Fibroblast of villous mesenchyme (primary cell): Measurements from ENCODE around the gene HSD17B8. TPM values are rescaled to one million over a fixed set of nuclear protein-coding genes. Genes with fewer than 3 reads are reported as not detected.

Experiments
- DNase-seq: peaks from one replicate; pipeline ENCODE4 v3.0.0-alpha.2; 2010; ENCODE audit warnings: low read depth
- H3K4me3 ChIP-seq: 2 replicates; pipeline ENCODE4 v1.5.1; 2011; ENCODE audit warnings: low read depth, mild to moderate bottlenecking, low read length
- total RNA-seq: library from RNA; depleted of rRNA; stranded (reverse); fragments of >200 nt; gene quantifications from 2 replicates; pipeline ENCODE4 v1.2.3, GENCODE V29; 2012
- TF ChIP-seq, protein P1 (sequence below): IDR thresholded peaks from 2 replicates; pipeline ENCODE4 v1.5.1; 2012; ENCODE audit warnings: low read depth, mild to moderate bottlenecking, low read length; ENCODE audit not compliant: insufficient read depth

HSD17B8 gene
- total RNA-seq, 1 donor: 4.7 TPM

DNA sequence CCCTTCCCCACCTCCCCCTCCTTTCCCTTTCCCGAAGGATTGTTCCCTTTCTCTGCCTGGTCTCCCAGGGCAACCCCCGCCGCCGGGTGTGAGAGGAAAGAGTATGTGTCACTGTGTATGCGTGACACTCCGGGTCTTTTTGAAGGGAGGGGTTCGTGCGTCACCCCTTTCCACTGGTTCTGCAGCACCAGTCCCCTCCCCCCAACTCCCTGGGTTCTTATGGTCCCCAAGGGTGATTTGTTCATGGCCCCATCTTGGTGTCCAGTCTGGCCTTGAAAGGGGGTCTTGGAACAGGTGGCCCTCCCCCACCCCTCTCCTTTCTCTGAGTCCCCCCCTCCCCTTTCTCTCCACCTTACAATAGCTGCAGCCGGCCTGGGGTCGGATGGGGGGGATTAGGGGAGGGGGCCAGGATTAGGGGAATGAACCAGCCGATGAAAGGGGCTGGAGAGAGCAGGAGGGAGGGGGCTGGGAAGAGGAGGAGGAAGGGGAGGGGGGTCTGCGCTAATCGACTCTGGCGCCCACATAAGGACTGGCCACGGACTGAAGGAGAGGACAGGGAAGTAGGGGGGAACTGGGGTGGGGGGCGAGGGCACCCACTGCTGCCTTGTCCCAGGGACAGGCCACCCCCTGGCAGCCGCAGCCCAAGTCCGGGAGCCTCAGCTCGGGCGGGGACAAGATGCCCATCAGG, 2.6 kb downstream of the HSD17B8 start:
- no peak for DNase-seq

DNA sequence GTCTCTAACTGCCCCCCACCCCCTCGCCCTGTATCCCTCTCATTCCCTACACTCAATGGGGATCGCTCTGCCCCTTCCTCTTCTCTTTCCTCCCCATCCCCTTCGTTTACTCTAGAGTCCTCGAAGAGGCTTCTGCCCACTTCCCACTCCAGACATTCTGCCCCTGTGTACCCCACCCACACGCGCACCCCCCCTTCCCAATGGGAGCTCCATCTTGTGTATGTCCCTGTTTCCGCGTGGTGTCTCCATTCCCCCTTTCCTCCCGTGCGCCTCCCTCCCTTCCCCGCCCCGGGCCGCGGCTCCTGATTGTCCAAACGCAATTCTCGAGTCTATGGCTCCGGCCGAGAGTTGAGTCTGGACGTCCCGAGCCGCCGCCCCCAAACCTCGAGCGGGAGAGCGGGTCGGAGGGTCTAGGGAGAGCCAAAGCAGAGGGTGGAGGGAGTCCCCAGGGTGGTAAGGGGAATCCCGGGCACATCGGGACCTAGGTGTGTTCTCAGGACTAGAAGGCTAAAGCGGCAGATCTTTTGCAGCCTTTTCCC, 3.2 kb downstream of the HSD17B8 start:
- DNase-seq: peak; percentile 62
- TF ChIP-seq, protein P1, sequence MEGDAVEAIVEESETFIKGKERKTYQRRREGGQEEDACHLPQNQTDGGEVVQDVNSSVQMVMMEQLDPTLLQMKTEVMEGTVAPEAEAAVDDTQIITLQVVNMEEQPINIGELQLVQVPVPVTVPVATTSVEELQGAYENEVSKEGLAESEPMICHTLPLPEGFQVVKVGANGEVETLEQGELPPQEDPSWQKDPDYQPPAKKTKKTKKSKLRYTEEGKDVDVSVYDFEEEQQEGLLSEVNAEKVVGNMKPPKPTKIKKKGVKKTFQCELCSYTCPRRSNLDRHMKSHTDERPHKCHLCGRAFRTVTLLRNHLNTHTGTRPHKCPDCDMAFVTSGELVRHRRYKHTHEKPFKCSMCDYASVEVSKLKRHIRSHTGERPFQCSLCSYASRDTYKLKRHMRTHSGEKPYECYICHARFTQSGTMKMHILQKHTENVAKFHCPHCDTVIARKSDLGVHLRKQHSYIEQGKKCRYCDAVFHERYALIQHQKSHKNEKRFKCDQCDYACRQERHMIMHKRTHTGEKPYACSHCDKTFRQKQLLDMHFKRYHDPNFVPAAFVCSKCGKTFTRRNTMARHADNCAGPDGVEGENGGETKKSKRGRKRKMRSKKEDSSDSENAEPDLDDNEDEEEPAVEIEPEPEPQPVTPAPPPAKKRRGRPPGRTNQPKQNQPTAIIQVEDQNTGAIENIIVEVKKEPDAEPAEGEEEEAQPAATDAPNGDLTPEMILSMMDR: no peak
- peak overlapping the region; percentile 83 for H3K4me3 ChIP-seq

More for the DNA sequence above, 2.6 kb downstream of the HSD17B8 start:
- H3K4me3 ChIP-seq: peak overlapping the region; percentile 83
- TF ChIP-seq, protein P1: no peak

DNA sequence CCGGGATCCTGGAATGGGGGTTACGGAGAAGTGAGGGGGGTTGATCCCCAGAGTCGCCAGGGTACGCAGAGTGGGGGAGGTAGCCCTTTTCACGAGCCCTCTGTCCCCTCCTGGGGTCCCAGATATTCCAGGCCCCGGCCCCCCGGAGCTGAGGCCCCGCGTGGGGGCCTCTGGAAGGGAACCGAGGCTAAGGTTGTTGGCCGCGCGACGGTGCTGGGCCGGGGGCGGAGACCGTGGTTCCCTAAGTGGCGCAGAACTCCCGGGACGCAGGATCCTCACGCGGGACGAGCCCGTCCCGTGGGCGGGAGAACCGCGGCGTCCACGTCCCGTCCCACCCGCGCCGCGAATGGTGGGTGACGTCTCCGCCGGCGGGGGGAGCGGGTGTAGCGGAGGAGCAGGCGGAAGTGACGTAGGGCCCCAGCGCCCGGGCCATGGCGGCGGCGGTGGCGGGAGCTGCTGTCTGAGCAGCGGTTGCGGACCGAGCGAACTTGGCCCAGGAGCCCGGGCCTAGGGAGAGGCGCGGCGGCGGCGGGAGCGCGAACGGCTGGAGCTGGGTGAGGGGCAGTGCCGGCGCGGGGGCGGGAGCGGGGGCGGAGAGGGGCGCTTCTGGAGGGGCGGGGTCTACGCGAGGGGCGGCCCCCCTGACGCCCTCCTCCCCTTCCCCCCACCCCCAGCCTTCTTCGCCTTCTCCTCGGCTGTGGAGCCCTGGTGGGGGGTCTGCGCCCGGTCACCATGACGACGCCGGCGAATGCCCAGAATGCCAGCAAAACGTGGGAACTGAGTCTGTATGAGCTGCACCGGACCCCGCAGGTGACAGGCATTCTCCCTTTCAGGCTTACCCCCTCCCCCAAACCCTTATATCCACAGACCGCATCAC, 3.9 kb downstream of the HSD17B8 start, which contains the start of gene RING1:
TSS of gene RING1 (plus strand) at position 410 of the 877 bp plus-strand sequence. CDS start at position 733, 323 bp downstream.
- H3K4me3 ChIP-seq: peak within 1 kb of the TSS; percentile 83
- peak; percentile 74 for DNase-seq
- TF ChIP-seq, protein P1: no peak

DNA sequence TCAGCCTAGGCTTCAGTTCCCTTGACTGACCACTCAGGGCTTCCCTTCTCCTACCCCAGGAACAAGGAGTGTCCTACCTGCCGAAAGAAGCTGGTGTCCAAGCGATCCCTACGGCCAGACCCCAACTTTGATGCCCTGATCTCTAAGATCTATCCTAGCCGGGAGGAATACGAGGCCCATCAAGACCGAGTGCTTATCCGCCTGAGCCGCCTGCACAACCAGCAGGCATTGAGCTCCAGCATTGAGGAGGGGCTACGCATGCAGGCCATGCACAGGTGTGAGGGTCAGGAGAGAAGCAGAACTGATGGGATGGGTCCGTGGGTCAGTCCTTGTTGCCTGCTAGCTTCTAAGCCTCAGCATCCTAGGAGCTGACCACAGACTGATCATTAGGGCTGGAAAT, 5.4 kb downstream of the HSD17B8 start:
- no peak for DNase-seq
- TF ChIP-seq, protein P1: no peak
- no peak overlapping the region for H3K4me3 ChIP-seq

- H3K4me3 ChIP-seq: no peak overlapping the region
- TF ChIP-seq, protein P1: no peak
- DNase-seq: no peak
Measured at GRCh38 chr6:33211136-33211535, 6.7 kb downstream of the HSD17B8 start.

- H3K4me3 ChIP-seq: no peak overlapping the region
- TF ChIP-seq, protein P1: peak; percentile 2
- no peak for DNase-seq
Measured at GRCh38 chr6:33211666-33212422, 7.4 kb downstream of the HSD17B8 start.
